ENCODE results near the gene RNF123.
"Not testable (repeated sequence)": the region's sequence is repeated elsewhere in the genome, so short reads cannot be mapped to it uniquely, and the experiment has no call there.

Gene RNF123

GRCh38 chr3:49721896-49722781, 32.8 kb downstream of the RNF123 start:
- no peak for DNase-seq

GRCh38 chr3:49722896-49723295, 33.5 kb downstream of the RNF123 start:
- DNase-seq = no peak

- DNase-seq = peak; percentile 56
These were observed 33.9 kb downstream of the RNF123 start for GRCh38 chr3:49723296-49723627.

GRCh38 chr3:49723628-49724551, 34.5 kb downstream of the RNF123 start, which contains the start of gene GMPPB:
TSS of gene GMPPB (minus strand) at chr3:49723951. CDS start at chr3:49723726, 225 bp downstream.
- peak; percentile 96 for DNase-seq

GRCh38 chr3:49724586-49724985, 35.2 kb downstream of the RNF123 start:
- DNase-seq = no peak

GRCh38 chr3:49725906-49726681, 36.7 kb downstream of the RNF123 start:
- peak; percentile 30 for DNase-seq

GRCh38 chr3:49727154-49727923, 38.0 kb downstream of the RNF123 start:
- no peak for DNase-seq

- DNase-seq = no peak
These were observed 38.6 kb downstream of the RNF123 start for GRCh38 chr3:49727924-49728361.

GRCh38 chr3:49729966-49730609, 40.7 kb downstream of the RNF123 start:
- no peak for DNase-seq

- DNase-seq = no peak
These were observed 43.2 kb downstream of the RNF123 start for GRCh38 chr3:49732597-49732996.

GRCh38 chr3:49733551-49733950, 44.2 kb downstream of the RNF123 start:
- no peak for DNase-seq

- DNase-seq = no peak
These were observed 45.4 kb downstream of the RNF123 start for GRCh38 chr3:49734752-49735151.

GRCh38 chr3:49738067-49738713, 48.8 kb downstream of the RNF123 start:
- DNase-seq = no peak

GRCh38 chr3:49740427-49740826, 51.1 kb downstream of the RNF123 start:
- no peak for DNase-seq

- peak; percentile 45 for DNase-seq
These were observed 56.6 kb downstream of the RNF123 start for GRCh38 chr3:49745986-49746385.

- DNase-seq = no peak
These were observed 58.6 kb downstream of the RNF123 start for GRCh38 chr3:49747792-49748480.

- not testable (repeated sequence) for DNase-seq
These were observed 59.5 kb downstream of the RNF123 start for GRCh38 chr3:49748874-49749273.

GRCh38 chr3:49750056-49750455, 60.7 kb downstream of the RNF123 start:
- no peak for DNase-seq

GRCh38 chr3:49751501-49751900, 62.1 kb downstream of the RNF123 start:
- no peak for DNase-seq

GRCh38 chr3:49754536-49754935, 65.2 kb downstream of the RNF123 start:
- DNase-seq = no peak

Measured in NCI-H69 (cell line).